Neuronal stem cell (in vitro differentiated cells): ENCODE data around the gene ZMIZ1.

ENCODE experiments used
- DNase-seq: peaks from one replicate; pipeline ENCODE4 v3.0.0-alpha.2; 2013; ENCODE audit warnings: low spot score
- H2AFZ ChIP-seq: one replicate; pipeline ENCODE4 v1.6.1; 2013; ENCODE audit warnings: mild to moderate bottlenecking, low read length, inconsistent platforms
- H2AK5ac ChIP-seq: 2 replicates; pipeline ENCODE4 v1.6.1; 2013; ENCODE audit warnings: low read depth, mild to moderate bottlenecking, inconsistent platforms, low read length, moderate library complexity, mixed read lengths
- H2BK120ac ChIP-seq: 2 replicates; pipeline ENCODE4 v1.6.1; 2013; ENCODE audit warnings: low read depth, mild to moderate bottlenecking, inconsistent platforms, low read length, moderate library complexity, mixed read lengths
- H2BK12ac ChIP-seq: one replicate; pipeline ENCODE4 v1.6.1; 2013; ENCODE audit warnings: low read length, inconsistent platforms
- H2BK15ac ChIP-seq: 2 replicates; pipeline ENCODE4 v1.6.1; 2013; ENCODE audit warnings: mild to moderate bottlenecking, low read length, inconsistent platforms, mixed read lengths
- H2BK5ac ChIP-seq: one replicate; pipeline ENCODE4 v1.6.1; 2013; ENCODE audit warnings: inconsistent platforms, mild to moderate bottlenecking, low read length, moderate library complexity
- H3K14ac ChIP-seq: one replicate; pipeline ENCODE4 v1.6.1; 2013; ENCODE audit warnings: low read length, inconsistent platforms
- H3K18ac ChIP-seq: 2 replicates; pipeline ENCODE4 v1.6.1; 2013; ENCODE audit warnings: low read length, inconsistent platforms
- H3K23ac ChIP-seq: 2 replicates; pipeline ENCODE4 v1.6.1; 2013; ENCODE audit warnings: low read depth, mild to moderate bottlenecking, mixed read lengths, low read length, inconsistent platforms; ENCODE audit not compliant: poor library complexity
- H3K27ac ChIP-seq: replicated peaks from 3 replicates; pipeline ENCODE4 v1.5.1; 2013; ENCODE audit warnings: low read length, inconsistent platforms
- H3K27me3 ChIP-seq, 3 experiments: 2 replicates each; pipeline ENCODE4 v1.6.1; 2013; ENCODE audit warnings: low read length in 3 of 3, mild to moderate bottlenecking in 2 of 3, inconsistent platforms in 1 of 3, low read depth in 1 of 3, mixed read lengths in 1 of 3, moderate library complexity in 1 of 3; ENCODE audit not compliant: control insufficient read depth in 3 of 3, insufficient read depth in 3 of 3
- H3K36me3 ChIP-seq, 2 donors: replicated peaks in 1 of 2; 2 replicates each; pipeline ENCODE4 v1.6.1; 2013; ENCODE audit warnings: low read length in 2 of 2; ENCODE audit not compliant: control insufficient read depth in 2 of 2, insufficient read depth in 2 of 2
- H3K4ac ChIP-seq: 2 replicates; pipeline ENCODE4 v1.6.1; 2013; ENCODE audit warnings: inconsistent platforms, mild to moderate bottlenecking, low read length, moderate library complexity
- H3K4me1 ChIP-seq, 2 donors: 1 replicate in 1 of 2; 2 replicates in 1 of 2; pipeline ENCODE4 v1.6.1; 2013; ENCODE audit warnings: low read length in 2 of 2, low read depth in 1 of 2; ENCODE audit not compliant: control insufficient read depth in 2 of 2, insufficient read depth in 1 of 2
- H3K4me2 ChIP-seq: one replicate; pipeline ENCODE4 v1.6.1; 2013; ENCODE audit warnings: mild to moderate bottlenecking, low read length, inconsistent platforms; ENCODE audit not compliant: insufficient read depth, poor library complexity, severe bottlenecking
- H3K4me3 ChIP-seq, 2 donors: 2 replicates each; pipeline ENCODE4 v1.5.1; 2013; ENCODE audit warnings: low read length in 2 of 2, mild to moderate bottlenecking in 2 of 2, inconsistent platforms in 1 of 2, moderate library complexity in 1 of 2
- H3K79me1 ChIP-seq: one replicate; pipeline ENCODE4 v1.6.1; 2013; ENCODE audit warnings: low read depth, mild to moderate bottlenecking, inconsistent platforms, low read length, moderate library complexity
- H3K9ac ChIP-seq: one replicate; pipeline ENCODE4 v1.6.1; 2013; ENCODE audit warnings: mild to moderate bottlenecking, low read depth, low read length, inconsistent platforms; ENCODE audit not compliant: poor library complexity
- H3K9me3 ChIP-seq, 2 donors: replicated peaks in 1 of 2; 2 replicates each; pipeline versions ENCODE3 to v1.6.1; 2013; ENCODE audit warnings: low read length in 2 of 2, mild to moderate bottlenecking in 2 of 2, inconsistent platforms in 1 of 2, low read depth in 1 of 2, mixed read lengths in 1 of 2, moderate library complexity in 1 of 2; ENCODE audit not compliant: control insufficient read depth in 2 of 2, insufficient read depth in 1 of 2
- H4K8ac ChIP-seq: one replicate; pipeline ENCODE4 v1.6.1; 2013; ENCODE audit warnings: low read depth, mild to moderate bottlenecking, inconsistent platforms, low read length, moderate library complexity
- H4K91ac ChIP-seq: one replicate; pipeline ENCODE4 v1.6.1; 2013; ENCODE audit warnings: low read length, low read depth, mild to moderate bottlenecking, inconsistent platforms; ENCODE audit not compliant: poor library complexity
- WGBS, 2 donors: extraction: QIAGEN DNeasy Blood & Tissue Kit; methylation state at CpG; one replicate each; pipeline ENCODE4 v1.1.7; 2013; ENCODE audit warnings: missing lambda C conversion rate in 2 of 2, mixed read lengths in 1 of 2; ENCODE audit not compliant: insufficient read length in 2 of 2, insufficient replicate concordance in 1 of 2; ENCODE audit errors: extremely low coverage in 2 of 2; 5-methylcytosine and 5-hydroxymethylcytosine counted together

ZMIZ1 gene

GRCh38 chr10:79305988-79306387, 237.2 kb downstream of the ZMIZ1 start:
- H3K4me3 ChIP-seq: no peak overlapping the region
- no CpG with 5 or more reads among the region's 15 CpGs for WGBS, 2 donors
- no peak overlapping the region for H2BK120ac ChIP-seq
- H3K9me3 ChIP-seq: no peaks in the 10 kb centered on the region
- no peak overlapping the region for H3K27ac ChIP-seq
- no peak overlapping the region for H3K4ac ChIP-seq
- peaks cover 5% of the 10 kb centered on the region for H3K79me1 ChIP-seq
- H2AFZ ChIP-seq: no peak overlapping the region
- no peak for DNase-seq
- H2BK5ac ChIP-seq: peak overlapping the region; percentile 53
- no peak overlapping the region for H3K4me2 ChIP-seq
- no peak overlapping the region for H3K23ac ChIP-seq
- peaks cover 0 to 5% of the 10 kb centered on the region in 2 donors for H3K4me1 ChIP-seq
- no peak overlapping the region for H3K9ac ChIP-seq
- no peak overlapping the region for H4K91ac ChIP-seq
- H3K14ac ChIP-seq: no peak overlapping the region
- no peak overlapping the region for H4K8ac ChIP-seq
- no peak overlapping the region for H2AK5ac ChIP-seq
- H3K18ac ChIP-seq: no peak overlapping the region
- no peak overlapping the region for H2BK12ac ChIP-seq
- H3K27me3 ChIP-seq: no peaks in the 10 kb centered on the region
- H2BK15ac ChIP-seq: no peak overlapping the region
- H3K36me3 ChIP-seq: peaks cover 84 to 97% of the 10 kb centered on the region in 2 donors

GRCh38 chr10:79306644-79307220, 238.0 kb downstream of the ZMIZ1 start:
- DNase-seq: no peak
- H3K18ac ChIP-seq: no peak overlapping the region
- no peak overlapping the region for H4K8ac ChIP-seq
- peaks cover 0 to 5% of the 10 kb centered on the region in 2 donors for H3K4me1 ChIP-seq
- no peak overlapping the region for H3K27ac ChIP-seq
- H3K36me3 ChIP-seq: peaks cover 76 to 96% of the 10 kb centered on the region in 2 donors
- WGBS, 2 donors: no CpG with 5 or more reads among the region's 8 CpGs
- no peak overlapping the region for H3K4me2 ChIP-seq
- no peak overlapping the region for H3K4me3 ChIP-seq
- H2BK15ac ChIP-seq: no peak overlapping the region
- no peak overlapping the region for H3K4ac ChIP-seq
- no peak overlapping the region for H2AK5ac ChIP-seq
- no peak overlapping the region for H2BK5ac ChIP-seq
- no peak overlapping the region for H2BK120ac ChIP-seq
- H3K9ac ChIP-seq: no peak overlapping the region
- no peaks in the 10 kb centered on the region for H3K9me3 ChIP-seq
- no peak overlapping the region for H4K91ac ChIP-seq
- H3K14ac ChIP-seq: no peak overlapping the region
- H3K27me3 ChIP-seq: no peaks in the 10 kb centered on the region
- H3K79me1 ChIP-seq: peaks cover 6% of the 10 kb centered on the region
- no peak overlapping the region for H3K23ac ChIP-seq
- no peak overlapping the region for H2BK12ac ChIP-seq
- no peak overlapping the region for H2AFZ ChIP-seq

- Histone ChIP-seq H3K18ac (no peak overlapping the region), H3K23ac (no peak overlapping the region), H3K9ac (no peak overlapping the region), H2BK120ac (no peak overlapping the region), H2BK15ac (no peak overlapping the region), H4K91ac (no peak overlapping the region), H3K4me3 (no peak overlapping the region), H2AFZ (no peak overlapping the region), H3K79me1 (peaks cover 6% of the 10 kb centered on the region), H2BK12ac (no peak overlapping the region), H4K8ac (no peak overlapping the region), H3K27ac (no peak overlapping the region), H3K9me3 (no peaks in the 10 kb centered on the region), H3K4me1 (peaks cover 0 to 5% of the 10 kb centered on the region in 2 donors), H2BK5ac (no peak overlapping the region), H3K4me2 (no peak overlapping the region), H3K36me3 (peaks cover 79 to 99% of the 10 kb centered on the region in 2 donors), H3K4ac (no peak overlapping the region), H3K27me3 (no peaks in the 10 kb centered on the region), H2AK5ac (no peak overlapping the region), H3K14ac (no peak overlapping the region)
- no peak for DNase-seq
- no CpG with 5 or more reads among the region's 7 CpGs for WGBS, 2 donors
Observed at GRCh38 chr10:79308016-79308415, 239.2 kb downstream of the ZMIZ1 start.

GRCh38 chr10:79308969-79309665, 240.4 kb downstream of the ZMIZ1 start:
- H3K18ac ChIP-seq: no peak overlapping the region
- H3K4ac ChIP-seq: no peak overlapping the region
- WGBS, 2 donors: no CpG with 5 or more reads among the region's 14 CpGs
- H3K14ac ChIP-seq: no peak overlapping the region
- no peak overlapping the region for H2AFZ ChIP-seq
- DNase-seq: no peak
- H2BK120ac ChIP-seq: no peak overlapping the region
- no peak overlapping the region for H3K4me3 ChIP-seq
- no peak overlapping the region for H3K4me2 ChIP-seq
- H3K27ac ChIP-seq: no peak overlapping the region
- no peak overlapping the region for H3K23ac ChIP-seq
- H3K79me1 ChIP-seq: peaks cover 6% of the 10 kb centered on the region
- no peak overlapping the region for H2AK5ac ChIP-seq
- H3K9me3 ChIP-seq: no peaks in the 10 kb centered on the region
- H2BK5ac ChIP-seq: no peak overlapping the region
- H3K36me3 ChIP-seq: peaks cover 79 to 99% of the 10 kb centered on the region in 2 donors
- H4K91ac ChIP-seq: no peak overlapping the region
- no peak overlapping the region for H4K8ac ChIP-seq
- peaks cover 0 to 5% of the 10 kb centered on the region in 2 donors for H3K4me1 ChIP-seq
- no peak overlapping the region for H2BK12ac ChIP-seq
- peak overlapping the region; percentile 70 for H3K9ac ChIP-seq
- H3K27me3 ChIP-seq: no peaks in the 10 kb centered on the region
- H2BK15ac ChIP-seq: no peak overlapping the region
